ENCODE data around the gene HERPUD1.
A peak's percentile ranks its signal among the peaks of the same experiment; 100 is the strongest.

The HERPUD1 gene

GRCh38 chr16:56910654-56911539 lies 21.0 kb upstream of the HERPUD1 start:
- ChIA-PET CTCF (interaction anchor here (1.6 to 2.4 kb wide), 2 partner anchors 16 to 44 kb away, joined by 5 read pairs; no protein-coding TSS in a partner anchor), POLR2A (no interaction called here)
- DNase-seq, result peak in 1 of 3 donors; percentile 35
- Histone ChIP-seq H3K27ac (ENCODE audit: insufficient read depth in 1 of 2, low read depth in 1 of 2, low read length in 2 of 2, poor library complexity in 1 of 2, severe bottlenecking in 2 of 2) (no peak overlapping the region), H3K4me3 (ENCODE audit: control insufficient read depth in 1 of 7, extremely low read depth in 1 of 7, insufficient read depth in 4 of 7, low read depth in 2 of 7, low read length in 6 of 7) (no peak overlapping the region), H3K36me3 (ENCODE audit: control insufficient read depth in 4 of 4, insufficient read depth in 4 of 4, low read length in 3 of 4) (no peaks in the 10 kb centered on the region), H3K4me1 (ENCODE audit: control extremely low read depth in 1 of 4, control insufficient read depth in 4 of 4, insufficient read depth in 4 of 4, low read length in 3 of 4) (peaks cover 5 to 30% (median 7%) of the 10 kb centered on the region in 4 experiments), H3K27me3 (replicated peaks in 2 of 5; ENCODE audit: control insufficient read depth in 4 of 5, insufficient read depth in 5 of 5, low read length in 4 of 5) (peaks cover 0 to 17% (median 9%) of the 10 kb centered on the region in 5 experiments), H3K9me3 (ENCODE audit: control extremely low read depth in 1 of 5, control insufficient read depth in 4 of 5, insufficient read depth in 2 of 5, low read depth in 1 of 5, low read length in 4 of 5) (peaks cover 0 to 3% (median 0%) of the 10 kb centered on the region in 5 experiments)
- 79% methylated on average over 12 of the region's 12 CpGs for WGBS (ENCODE audit: insufficient coverage)

- H3K4me3 ChIP-seq (ENCODE audit: control insufficient read depth in 1 of 7, extremely low read depth in 1 of 7, insufficient read depth in 4 of 7, low read depth in 2 of 7, low read length in 6 of 7), result no peak overlapping the region
- no peaks in the 10 kb centered on the region for H3K36me3 ChIP-seq (ENCODE audit: control insufficient read depth in 4 of 4, insufficient read depth in 4 of 4, low read length in 3 of 4)
- WGBS (ENCODE audit: insufficient coverage), result 81% methylated on average over 22 of the region's 22 CpGs
- H3K9me3 ChIP-seq (ENCODE audit: control extremely low read depth in 1 of 5, control insufficient read depth in 4 of 5, insufficient read depth in 2 of 5, low read depth in 1 of 5, low read length in 4 of 5), result peaks cover 0 to 3% (median 0%) of the 10 kb centered on the region in 5 experiments
- no peak overlapping the region for H3K27ac ChIP-seq (ENCODE audit: insufficient read depth in 1 of 2, low read depth in 1 of 2, low read length in 2 of 2, poor library complexity in 1 of 2, severe bottlenecking in 2 of 2)
- peaks cover 0 to 20% (median 6%) of the 10 kb centered on the region in 5 experiments for H3K27me3 ChIP-seq (replicated peaks in 2 of 5; ENCODE audit: control insufficient read depth in 4 of 5, insufficient read depth in 5 of 5, low read length in 4 of 5)
- peaks cover 5 to 38% (median 14%) of the 10 kb centered on the region in 4 experiments for H3K4me1 ChIP-seq (ENCODE audit: control extremely low read depth in 1 of 4, control insufficient read depth in 4 of 4, insufficient read depth in 4 of 4, low read length in 3 of 4)
- POLR2A ChIA-PET, result interaction anchor here (0.6 kb wide), 1 partner anchor 13 kb away, joined by 4 read pairs; no protein-coding TSS in a partner anchor
- CTCF ChIA-PET, result interaction anchor here (1.6 to 2.4 kb wide), 3 partner anchors 8 to 45 kb away, joined by 4 to 5 read pairs (median 5); no protein-coding TSS in a partner anchor
- DNase-seq, result no peak
These were observed 20.0 kb upstream of the HERPUD1 start for GRCh38 chr16:56911771-56912571.

- peaks cover 5 to 46% (median 16%) of the 10 kb centered on the region in 4 experiments for H3K4me1 ChIP-seq (ENCODE audit: control extremely low read depth in 1 of 4, control insufficient read depth in 4 of 4, insufficient read depth in 4 of 4, low read length in 3 of 4)
- H3K27ac ChIP-seq (ENCODE audit: insufficient read depth in 1 of 2, low read depth in 1 of 2, low read length in 2 of 2, poor library complexity in 1 of 2, severe bottlenecking in 2 of 2), result no peak overlapping the region
- no peak overlapping the region for H3K4me3 ChIP-seq (ENCODE audit: control insufficient read depth in 1 of 7, extremely low read depth in 1 of 7, insufficient read depth in 4 of 7, low read depth in 2 of 7, low read length in 6 of 7)
- H3K36me3 ChIP-seq (ENCODE audit: control insufficient read depth in 4 of 4, insufficient read depth in 4 of 4, low read length in 3 of 4), result no peaks in the 10 kb centered on the region
- H3K27me3 ChIP-seq (replicated peaks in 2 of 5; ENCODE audit: control insufficient read depth in 4 of 5, insufficient read depth in 5 of 5, low read length in 4 of 5), result peaks cover 0 to 23% (median 7%) of the 10 kb centered on the region in 5 experiments
- CTCF ChIA-PET, result interaction anchor here (1.0 to 1.7 kb wide), 3 partner anchors 9 to 61 kb away, joined by 3 to 5 read pairs (median 4); no protein-coding TSS in a partner anchor
- POLR2A ChIA-PET, result no interaction called here
- 87% methylated on average over 14 of the region's 18 CpGs for WGBS (ENCODE audit: insufficient coverage)
- DNase-seq, result no peak
- no peaks in the 10 kb centered on the region for H3K9me3 ChIP-seq (ENCODE audit: control extremely low read depth in 1 of 5, control insufficient read depth in 4 of 5, insufficient read depth in 2 of 5, low read depth in 1 of 5, low read length in 4 of 5)
These were observed 18.9 kb upstream of the HERPUD1 start for GRCh38 chr16:56912746-56913708.

- Histone ChIP-seq H3K27ac (ENCODE audit: insufficient read depth in 1 of 2, low read depth in 1 of 2, low read length in 2 of 2, poor library complexity in 1 of 2, severe bottlenecking in 2 of 2) (no peak overlapping the region), H3K9me3 (ENCODE audit: control extremely low read depth in 1 of 5, control insufficient read depth in 4 of 5, insufficient read depth in 2 of 5, low read depth in 1 of 5, low read length in 4 of 5) (no peaks in the 10 kb centered on the region), H3K36me3 (ENCODE audit: control insufficient read depth in 4 of 4, insufficient read depth in 4 of 4, low read length in 3 of 4) (no peaks in the 10 kb centered on the region), H3K27me3 (replicated peaks in 2 of 5; ENCODE audit: control insufficient read depth in 4 of 5, insufficient read depth in 5 of 5, low read length in 4 of 5) (peaks cover 0 to 42% (median 18%) of the 10 kb centered on the region in 5 experiments), H3K4me1 (ENCODE audit: control extremely low read depth in 1 of 4, control insufficient read depth in 4 of 4, insufficient read depth in 4 of 4, low read length in 3 of 4) (peaks cover 5 to 46% (median 16%) of the 10 kb centered on the region in 4 experiments), H3K4me3 (ENCODE audit: control insufficient read depth in 1 of 7, extremely low read depth in 1 of 7, insufficient read depth in 4 of 7, low read depth in 2 of 7, low read length in 6 of 7) (no peak overlapping the region)
- ChIA-PET POLR2A (no interaction called here), CTCF (no interaction called here)
- 87% methylated on average over 4 of the region's 7 CpGs for WGBS (ENCODE audit: insufficient coverage)
- DNase-seq, result no peak
These were observed 17.0 kb upstream of the HERPUD1 start for GRCh38 chr16:56914896-56915295.

GRCh38 chr16:56915336-56916119 lies 16.4 kb upstream of the HERPUD1 start:
- peaks cover 0 to 48% (median 23%) of the 10 kb centered on the region in 5 experiments for H3K27me3 ChIP-seq (replicated peaks in 2 of 5; ENCODE audit: control insufficient read depth in 4 of 5, insufficient read depth in 5 of 5, low read length in 4 of 5)

More at GRCh38 chr16:56915336-56916119, 16.4 kb upstream of the HERPUD1 start:
- ChIA-PET POLR2A (no interaction called here), CTCF (no interaction called here)
- over 99% methylated on average over 11 of the region's 13 CpGs for WGBS (ENCODE audit: insufficient coverage)
- peaks cover 3 to 40% (median 15%) of the 10 kb centered on the region in 4 experiments for H3K4me1 ChIP-seq (ENCODE audit: control extremely low read depth in 1 of 4, control insufficient read depth in 4 of 4, insufficient read depth in 4 of 4, low read length in 3 of 4)
- DNase-seq, result no peak
- no peak overlapping the region for H3K4me3 ChIP-seq (ENCODE audit: control insufficient read depth in 1 of 7, extremely low read depth in 1 of 7, insufficient read depth in 4 of 7, low read depth in 2 of 7, low read length in 6 of 7)
- H3K9me3 ChIP-seq (ENCODE audit: control extremely low read depth in 1 of 5, control insufficient read depth in 4 of 5, insufficient read depth in 2 of 5, low read depth in 1 of 5, low read length in 4 of 5), result no peaks in the 10 kb centered on the region
- H3K27ac ChIP-seq (ENCODE audit: insufficient read depth in 1 of 2, low read depth in 1 of 2, low read length in 2 of 2, poor library complexity in 1 of 2, severe bottlenecking in 2 of 2), result no peak overlapping the region
- no peaks in the 10 kb centered on the region for H3K36me3 ChIP-seq (ENCODE audit: control insufficient read depth in 4 of 4, insufficient read depth in 4 of 4, low read length in 3 of 4)

Measured in common myeloid progenitor, CD34-positive (primary cell).